Neural crest cell (in vitro differentiated cells): Measurements from ENCODE around the gene JADE3. TPM values are rescaled to one million over a fixed set of nuclear protein-coding genes. Genes with fewer than 3 reads are reported as not detected.

ENCODE experiments used
- DNase-seq: peaks from one replicate; pipeline ENCODE4 v3.0.0; 2021; ENCODE audit warnings: low read depth, mixed read lengths, low spot score
- H3K27ac Mint-ChIP-seq: one replicate; pipeline ENCODE4 v1.8.0; 2021; ENCODE audit warnings: mild to moderate bottlenecking, mixed read lengths; ENCODE audit not compliant: unreplicated experiment
- H3K27me3 Mint-ChIP-seq: 2 replicates; pipeline ENCODE4 v1.8.0; 2021; ENCODE audit warnings: low read depth, mild to moderate bottlenecking, mixed read lengths
- H3K36me3 Mint-ChIP-seq: 2 replicates; pipeline ENCODE4 v1.8.0; 2021; ENCODE audit warnings: low read depth, mild to moderate bottlenecking, mixed read lengths
- H3K4me1 Mint-ChIP-seq: 2 replicates; pipeline ENCODE4 v1.8.0; 2021; ENCODE audit warnings: mixed read lengths
- H3K4me3 Mint-ChIP-seq: one replicate; pipeline ENCODE4 v1.8.0; 2021; ENCODE audit warnings: mild to moderate bottlenecking, mixed read lengths
- H3K9me3 Mint-ChIP-seq: 2 replicates; pipeline ENCODE4 v1.8.0; 2021; ENCODE audit warnings: mixed read lengths
- CTCF ChIP-seq: fragments of 200-600 bp; sonication (generic); conservative IDR thresholded peaks from 2 replicates; pipeline ENCODE4 v1.5.0; 2021; ENCODE audit warnings: antibody characterized with exemption, mild to moderate bottlenecking
- total RNA-seq: library from RNA; stranded (reverse); gene quantifications from 2 replicates; pipeline ENCODE4 v1.2.1, GENCODE V29; 2021

JADE3 gene
- total RNA-seq, 1 donor from 2014 or later: 18.8 TPM

GRCh38 chrX:46929439-46930261 lies 17.4 kb downstream of the JADE3 start:
- H3K4me3 Mint-ChIP-seq: no peak overlapping the region
- no peaks in the 10 kb centered on the region for H3K27me3 Mint-ChIP-seq
- no peak for TF ChIP-seq CTCF
- peaks cover 11% of the 10 kb centered on the region for H3K9me3 Mint-ChIP-seq
- peaks cover 10% of the 10 kb centered on the region for H3K4me1 Mint-ChIP-seq
- no peak overlapping the region for H3K27ac Mint-ChIP-seq
- no peak for DNase-seq
- H3K36me3 Mint-ChIP-seq: peaks cover 14% of the 10 kb centered on the region

DNA sequence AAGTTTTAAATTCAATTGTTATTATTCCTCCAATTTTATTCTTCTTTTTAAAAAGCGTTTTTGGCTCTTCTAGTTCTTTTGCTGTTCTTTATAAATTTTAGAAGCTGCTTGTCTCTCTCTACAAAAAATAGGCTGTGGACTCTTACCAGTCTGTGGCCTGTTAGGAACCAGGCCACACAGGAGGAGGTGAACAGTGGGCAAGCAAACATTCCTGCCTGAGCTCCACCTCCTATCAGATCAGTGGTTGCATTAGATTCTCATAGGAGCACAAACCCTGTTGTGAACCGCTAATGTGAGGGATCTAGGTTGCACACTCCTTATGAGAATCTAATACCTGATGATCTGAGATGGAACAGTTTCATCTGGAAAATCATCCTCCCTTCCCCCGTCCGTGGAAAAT lies 23.1 kb downstream of the JADE3 start:
- no peak for TF ChIP-seq CTCF
- H3K4me1 Mint-ChIP-seq: peaks cover 10% of the 10 kb centered on the region
- H3K9me3 Mint-ChIP-seq: peaks cover 10% of the 10 kb centered on the region
- no peak for DNase-seq
- no peak overlapping the region for H3K4me3 Mint-ChIP-seq
- H3K27me3 Mint-ChIP-seq: no peaks in the 10 kb centered on the region
- no peak overlapping the region for H3K27ac Mint-ChIP-seq
- peaks cover 10% of the 10 kb centered on the region for H3K36me3 Mint-ChIP-seq

- no peak for TF ChIP-seq CTCF
- H3K27me3 Mint-ChIP-seq: no peaks in the 10 kb centered on the region
- DNase-seq: no peak
- H3K4me3 Mint-ChIP-seq: no peak overlapping the region
- H3K36me3 Mint-ChIP-seq: peaks cover 7% of the 10 kb centered on the region
- H3K27ac Mint-ChIP-seq: no peak overlapping the region
- H3K4me1 Mint-ChIP-seq: no peaks in the 10 kb centered on the region
- H3K9me3 Mint-ChIP-seq: peaks cover 7% of the 10 kb centered on the region
These were observed 26.4 kb downstream of the JADE3 start for GRCh38 chrX:46938589-46938988.

DNA sequence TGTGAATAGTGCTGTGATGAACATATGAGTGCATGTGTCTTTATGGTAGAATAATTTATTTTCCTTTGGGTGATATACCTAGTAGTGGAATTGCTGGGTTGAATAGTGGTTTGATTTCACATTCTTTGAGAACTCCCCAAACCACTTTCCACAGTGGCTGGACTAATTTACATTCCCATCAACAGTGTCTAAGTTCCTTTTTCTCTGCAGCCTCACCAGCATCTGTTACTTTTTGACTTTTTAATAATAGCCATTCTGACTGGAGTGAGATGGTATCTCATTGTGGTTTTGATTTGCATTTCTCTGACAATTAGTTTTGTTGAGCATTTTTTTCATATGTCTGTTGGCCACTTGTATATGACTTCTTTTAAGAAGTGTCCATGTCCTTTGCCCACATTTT lies 29.1 kb downstream of the JADE3 start:
- Mint-ChIP-seq H3K27me3 (no peaks in the 10 kb centered on the region), H3K9me3 (peaks cover 12% of the 10 kb centered on the region), H3K4me3 (no peak overlapping the region), H3K36me3 (peaks cover 10% of the 10 kb centered on the region), H3K4me1 (no peaks in the 10 kb centered on the region), H3K27ac (no peak overlapping the region)
- DNase-seq: no peak
- TF ChIP-seq CTCF: no peak

GRCh38 chrX:46953137-46953527 lies 40.9 kb downstream of the JADE3 start:
- Mint-ChIP-seq H3K36me3 (peaks cover 2% of the 10 kb centered on the region), H3K27me3 (no peaks in the 10 kb centered on the region), H3K27ac (peak overlapping the region; percentile 73), H3K9me3 (peaks cover 3% of the 10 kb centered on the region), H3K4me1 (peaks cover 29% of the 10 kb centered on the region), H3K4me3 (no peak overlapping the region)
- TF ChIP-seq CTCF: no peak
- no peak for DNase-seq
